CD4-positive, CD25-positive, alpha-beta regulatory T cell (primary cell): ENCODE measurements around the gene NHEJ1. TPM values are rescaled to one million over a fixed set of nuclear protein-coding genes. Genes with fewer than 3 reads are reported as not detected.

ENCODE experiments used
- ATAC-seq, 2 donors: fragments of 150-1000 bp; cut with Tn5 transposase; one replicate each; pipeline ENCODE4 v1.10.0; 2021; ENCODE audit warnings: low read depth in 2 of 2, moderate number of reproducible peaks in 2 of 2, moderate library complexity in 1 of 2
- DNase-seq, 3 donors: peaks; one replicate each; pipeline versions ENCODE4 v3.0.0 to v3.0.0-alpha.2; 2012 to 2022; ENCODE audit warnings: mixed read lengths in 1 of 3
- H3K27ac ChIP-seq: one replicate; pipeline ENCODE4 v1.7.0; 2013; ENCODE audit warnings: mild to moderate bottlenecking, low read length; ENCODE audit not compliant: insufficient read depth, poor library complexity, severe bottlenecking
- H3K27me3 ChIP-seq: one replicate; pipeline ENCODE4 v1.7.0; 2013; ENCODE audit warnings: low read length; ENCODE audit not compliant: control insufficient read depth, insufficient read depth
- H3K36me3 ChIP-seq: one replicate; pipeline ENCODE4 v1.7.0; 2013; ENCODE audit warnings: mild to moderate bottlenecking, low read length, moderate library complexity; ENCODE audit not compliant: control insufficient read depth, insufficient read depth
- H3K4me1 ChIP-seq: 2 replicates; pipeline ENCODE4 v1.7.0; 2013; ENCODE audit warnings: mild to moderate bottlenecking, low read length; ENCODE audit not compliant: insufficient read depth, control insufficient read depth, poor library complexity, severe bottlenecking
- H3K4me3 ChIP-seq: one replicate; pipeline ENCODE4 v1.7.0; 2013; ENCODE audit warnings: low read depth, mild to moderate bottlenecking, low read length, moderate library complexity
- H3K9me3 ChIP-seq, 2 experiments: 1 replicate in 1 of 2; 2 replicates in 1 of 2; pipeline ENCODE4 v1.7.0; 2013; ENCODE audit warnings: low read length in 2 of 2, mild to moderate bottlenecking in 1 of 2, moderate library complexity in 1 of 2; ENCODE audit not compliant: control insufficient read depth in 2 of 2
- H3K27ac Mint-ChIP-seq, 3 donors: one replicate each; pipeline ENCODE4 v1.8.0; 2020 to 2022; ENCODE audit warnings: mild to moderate bottlenecking in 3 of 3, mixed read lengths in 3 of 3, moderate library complexity in 2 of 3
- H3K27me3 Mint-ChIP-seq: one replicate; pipeline ENCODE4 v1.8.0; 2022; ENCODE audit warnings: mild to moderate bottlenecking, mixed read lengths
- H3K36me3 Mint-ChIP-seq: one replicate; pipeline ENCODE4 v1.8.0; 2020; ENCODE audit warnings: mixed read lengths
- H3K4me1 Mint-ChIP-seq, 4 donors: one replicate each; pipeline ENCODE4 v1.8.0; 2020 to 2022; ENCODE audit warnings: mixed read lengths in 4 of 4, mild to moderate bottlenecking in 1 of 4
- H3K4me3 Mint-ChIP-seq, 4 donors: one replicate each; pipeline ENCODE4 v1.8.0; 2020 to 2022; ENCODE audit warnings: mild to moderate bottlenecking in 4 of 4, mixed read lengths in 4 of 4, moderate library complexity in 3 of 4
- H3K9me3 Mint-ChIP-seq, 7 donors: one replicate each; pipeline ENCODE4 v1.8.0; 2020 to 2022; ENCODE audit warnings: mixed read lengths in 7 of 7, mild to moderate bottlenecking in 3 of 7, moderate library complexity in 2 of 7
- polyA plus RNA-seq, 4 donors: library from polyadenylated mRNA; unstranded; fragments of 300-500 nt; fragmentation: Illumina TruSeq; gene quantifications; one replicate each; pipeline ENCODE4 v1.2.3, GENCODE V29; 2021
- total RNA-seq: library from RNA; stranded (reverse); gene quantifications from one replicate; pipeline ENCODE4 v1.2.3, GENCODE V29; 2022

NHEJ1 gene
- total and polyA plus RNA-seq, 5 donors from 2014 or later = 12.9 to 29.1 (median 25.5) TPM

- H3K4me1 Mint-ChIP-seq = no peaks in the 10 kb centered on the region
- Histone ChIP-seq H3K4me3 (no peak overlapping the region), H3K4me1 (no peaks in the 10 kb centered on the region), H3K9me3 (no peaks in the 10 kb centered on the region), H3K36me3 (peaks cover 32% of the 10 kb centered on the region), H3K27me3 (no peaks in the 10 kb centered on the region), H3K27ac (no peak overlapping the region)
- H3K4me3 Mint-ChIP-seq = no peak overlapping the region
- DNase-seq (peak in 1 of 3 donors; percentile 29), ATAC-seq (no peak)
- H3K36me3 Mint-ChIP-seq = peaks cover 37% of the 10 kb centered on the region
- H3K27ac Mint-ChIP-seq = no peak overlapping the region
- no peaks in the 10 kb centered on the region for H3K9me3 Mint-ChIP-seq
- no peaks in the 10 kb centered on the region for H3K27me3 Mint-ChIP-seq
These were observed 87.0 kb downstream of the NHEJ1 start for GRCh38 chr2:219073413-219074129.

- no peaks in the 10 kb centered on the region for H3K27me3 Mint-ChIP-seq
- Histone ChIP-seq H3K27me3 (no peaks in the 10 kb centered on the region), H3K4me1 (no peaks in the 10 kb centered on the region), H3K27ac (no peak overlapping the region), H3K4me3 (no peak overlapping the region), H3K36me3 (peaks cover 27% of the 10 kb centered on the region), H3K9me3 (no peaks in the 10 kb centered on the region)
- DNase-seq (no peak), ATAC-seq (no peak)
- no peaks in the 10 kb centered on the region for H3K9me3 Mint-ChIP-seq
- H3K27ac Mint-ChIP-seq = no peak overlapping the region
- peaks cover 37% of the 10 kb centered on the region for H3K36me3 Mint-ChIP-seq
- H3K4me1 Mint-ChIP-seq = no peaks in the 10 kb centered on the region
- no peak overlapping the region for H3K4me3 Mint-ChIP-seq
These were observed 87.8 kb downstream of the NHEJ1 start for GRCh38 chr2:219072741-219073250.

- no peaks in the 10 kb centered on the region for H3K4me1 ChIP-seq
- Mint-ChIP-seq H3K4me1 (no peaks in the 10 kb centered on the region), H3K36me3 (peaks cover 30% of the 10 kb centered on the region), H3K27ac (no peak overlapping the region), H3K27me3 (no peaks in the 10 kb centered on the region), H3K4me3 (no peak overlapping the region), H3K9me3 (no peaks in the 10 kb centered on the region)
- no peak overlapping the region for H3K27ac ChIP-seq
- peaks cover 12% of the 10 kb centered on the region for H3K36me3 ChIP-seq
- no peaks in the 10 kb centered on the region for H3K9me3 ChIP-seq
- no peak overlapping the region for H3K4me3 ChIP-seq
- no peak for ATAC-seq
- H3K27me3 ChIP-seq = no peaks in the 10 kb centered on the region
- DNase-seq = no peak
These were observed 89.3 kb downstream of the NHEJ1 start for GRCh38 chr2:219071131-219071816.

- Histone ChIP-seq H3K4me1 (peaks cover 4% of the 10 kb centered on the region), H3K4me3 (no peak overlapping the region), H3K36me3 (no peaks in the 10 kb centered on the region), H3K27me3 (peaks cover 20% of the 10 kb centered on the region), H3K9me3 (no peaks in the 10 kb centered on the region), H3K27ac (no peak overlapping the region)
- Mint-ChIP-seq H3K4me3 (no peak overlapping the region), H3K9me3 (no peaks in the 10 kb centered on the region), H3K27ac (no peak overlapping the region), H3K4me1 (peaks cover 0 to 6% (median 0%) of the 10 kb centered on the region in 4 donors), H3K36me3 (peaks cover 5% of the 10 kb centered on the region), H3K27me3 (peaks cover 37% of the 10 kb centered on the region)
- no peak for ATAC-seq
- DNase-seq = no peak
These were observed 95.1 kb downstream of the NHEJ1 start for GRCh38 chr2:219065484-219065883.

GRCh38 chr2:219062081-219062480 lies 98.5 kb downstream of the NHEJ1 start:
- Histone ChIP-seq H3K4me3 (no peak overlapping the region), H3K27ac (no peak overlapping the region), H3K9me3 (no peaks in the 10 kb centered on the region), H3K27me3 (peaks cover 21% of the 10 kb centered on the region), H3K4me1 (peaks cover 36% of the 10 kb centered on the region), H3K36me3 (no peaks in the 10 kb centered on the region)
- peaks cover 0 to 33% (median 3%) of the 10 kb centered on the region in 4 donors for H3K4me1 Mint-ChIP-seq
- no peak for DNase-seq
- H3K4me3 Mint-ChIP-seq = no peak overlapping the region
- H3K36me3 Mint-ChIP-seq = no peaks in the 10 kb centered on the region
- no peak overlapping the region for H3K27ac Mint-ChIP-seq
- peaks cover 67% of the 10 kb centered on the region for H3K27me3 Mint-ChIP-seq
- ATAC-seq = no peak
- no peaks in the 10 kb centered on the region for H3K9me3 Mint-ChIP-seq

- Histone ChIP-seq H3K9me3 (no peaks in the 10 kb centered on the region), H3K27me3 (peaks cover 30% of the 10 kb centered on the region), H3K4me3 (no peak within 1 kb of the TSS), H3K36me3 (no peaks in the 10 kb centered on the region), H3K4me1 (peaks cover 37% of the 10 kb centered on the region), H3K27ac (no peak within 1 kb of the TSS)
- no peaks in the 10 kb centered on the region for H3K9me3 Mint-ChIP-seq
- H3K36me3 Mint-ChIP-seq = no peaks in the 10 kb centered on the region
- peaks cover 0 to 35% (median 3%) of the 10 kb centered on the region in 4 donors for H3K4me1 Mint-ChIP-seq
- no peak within 1 kb of the TSS for H3K27ac Mint-ChIP-seq
- ATAC-seq (no peak), DNase-seq (peak in 1 of 3 donors; percentile 26)
- peaks cover 76% of the 10 kb centered on the region for H3K27me3 Mint-ChIP-seq
- H3K4me3 Mint-ChIP-seq = peak within 1 kb of the TSS; percentile 26 to 54 (median 44)
These were observed 99.5 kb downstream of the NHEJ1 start, which contains the start of gene IHH for GRCh38 chr2:219060821-219061791. IHH (minus strand) TSS chr2:219060921; CDS start chr2:219060467, 454 bp downstream.
